GM12801 (cell line): ENCODE measurements around the gene NOA1.

ENCODE experiments used
- TF ChIP-seq, protein P1 (sequence below): IDR thresholded peaks from one replicate; pipeline ENCODE4 v1.5.1; 2011; ENCODE audit warnings: control low read depth; ENCODE audit not compliant: insufficient read length; ENCODE audit errors: extremely low read depth

The NOA1 gene

DNA sequence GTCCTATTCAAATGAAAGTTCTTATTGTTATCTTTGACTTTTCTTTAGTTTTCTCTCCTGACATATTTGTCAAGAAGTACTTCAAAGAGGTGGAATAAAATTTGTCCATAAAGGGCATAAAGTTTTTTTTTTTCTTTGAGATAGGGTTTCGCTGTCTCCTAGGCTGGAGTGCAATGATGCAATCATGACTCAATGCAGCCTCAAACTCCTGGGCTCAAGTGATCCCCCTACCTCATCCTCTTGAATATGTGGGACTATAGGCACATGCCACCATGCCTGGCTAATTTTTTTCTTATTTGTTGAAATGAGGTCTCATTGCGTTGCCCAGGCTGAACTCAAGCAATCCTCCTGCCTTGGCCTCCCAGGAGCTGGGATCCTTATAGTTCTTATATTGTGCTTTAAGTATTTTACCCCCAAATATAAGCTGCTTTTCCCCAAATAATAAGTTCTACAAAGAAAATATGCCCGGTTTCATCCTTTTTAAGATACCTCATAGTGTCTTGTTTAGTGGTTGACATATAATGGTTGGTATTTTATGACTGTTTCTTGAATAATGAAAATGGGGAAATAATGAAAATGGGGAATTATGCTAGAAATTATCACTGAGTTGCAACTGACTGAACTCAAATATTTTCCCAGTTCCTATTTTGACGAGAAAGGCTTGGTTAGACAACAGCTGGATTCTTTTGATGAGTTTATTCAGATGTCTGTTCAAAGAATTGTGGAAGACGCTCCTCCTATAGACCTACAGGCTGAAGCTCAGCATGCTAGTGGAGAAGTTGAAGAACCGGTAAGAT is 12.9 kb upstream of the NOA1 start:
- TF ChIP-seq, protein P1, sequence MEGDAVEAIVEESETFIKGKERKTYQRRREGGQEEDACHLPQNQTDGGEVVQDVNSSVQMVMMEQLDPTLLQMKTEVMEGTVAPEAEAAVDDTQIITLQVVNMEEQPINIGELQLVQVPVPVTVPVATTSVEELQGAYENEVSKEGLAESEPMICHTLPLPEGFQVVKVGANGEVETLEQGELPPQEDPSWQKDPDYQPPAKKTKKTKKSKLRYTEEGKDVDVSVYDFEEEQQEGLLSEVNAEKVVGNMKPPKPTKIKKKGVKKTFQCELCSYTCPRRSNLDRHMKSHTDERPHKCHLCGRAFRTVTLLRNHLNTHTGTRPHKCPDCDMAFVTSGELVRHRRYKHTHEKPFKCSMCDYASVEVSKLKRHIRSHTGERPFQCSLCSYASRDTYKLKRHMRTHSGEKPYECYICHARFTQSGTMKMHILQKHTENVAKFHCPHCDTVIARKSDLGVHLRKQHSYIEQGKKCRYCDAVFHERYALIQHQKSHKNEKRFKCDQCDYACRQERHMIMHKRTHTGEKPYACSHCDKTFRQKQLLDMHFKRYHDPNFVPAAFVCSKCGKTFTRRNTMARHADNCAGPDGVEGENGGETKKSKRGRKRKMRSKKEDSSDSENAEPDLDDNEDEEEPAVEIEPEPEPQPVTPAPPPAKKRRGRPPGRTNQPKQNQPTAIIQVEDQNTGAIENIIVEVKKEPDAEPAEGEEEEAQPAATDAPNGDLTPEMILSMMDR, result no peak

DNA sequence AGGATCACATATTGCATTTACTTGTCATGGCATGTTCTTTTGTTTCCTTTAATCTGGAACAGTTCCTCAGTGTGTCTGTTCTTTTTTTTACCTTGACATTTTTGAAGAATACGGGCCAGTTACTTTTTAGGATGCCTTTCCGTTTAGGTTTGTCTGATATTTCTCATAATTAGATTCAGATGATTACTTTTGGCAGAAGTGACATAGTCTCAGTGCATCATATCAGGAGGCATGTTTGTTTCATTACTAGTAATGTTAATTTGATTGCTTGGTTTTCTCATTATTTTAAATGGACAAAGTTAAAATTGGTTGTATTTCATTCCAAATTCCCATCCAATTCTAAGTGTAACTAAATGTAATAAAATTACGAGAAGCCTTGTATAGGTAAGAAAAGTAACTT is 9.5 kb upstream of the NOA1 start:
- TF ChIP-seq, protein P1, result no peak

DNA sequence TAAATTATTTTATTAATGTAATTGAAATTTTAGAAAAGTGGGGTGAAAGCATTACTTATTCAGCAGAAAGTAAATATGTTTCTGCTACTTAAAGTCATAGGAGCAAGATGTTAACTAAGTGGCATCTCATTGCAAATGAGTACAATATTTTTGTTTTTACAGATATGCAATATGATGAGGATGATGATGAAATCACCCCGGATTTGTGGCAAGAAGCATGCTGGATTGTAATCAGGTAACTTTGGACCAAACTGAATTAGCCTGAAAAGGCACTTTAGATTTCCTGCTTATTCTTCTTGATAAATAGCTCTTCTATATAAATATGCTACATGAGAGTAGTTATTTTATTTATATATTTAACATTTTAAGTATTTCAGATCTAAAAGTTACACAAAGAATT is 8.8 kb upstream of the NOA1 start:
- TF ChIP-seq, protein P1, result no peak

DNA sequence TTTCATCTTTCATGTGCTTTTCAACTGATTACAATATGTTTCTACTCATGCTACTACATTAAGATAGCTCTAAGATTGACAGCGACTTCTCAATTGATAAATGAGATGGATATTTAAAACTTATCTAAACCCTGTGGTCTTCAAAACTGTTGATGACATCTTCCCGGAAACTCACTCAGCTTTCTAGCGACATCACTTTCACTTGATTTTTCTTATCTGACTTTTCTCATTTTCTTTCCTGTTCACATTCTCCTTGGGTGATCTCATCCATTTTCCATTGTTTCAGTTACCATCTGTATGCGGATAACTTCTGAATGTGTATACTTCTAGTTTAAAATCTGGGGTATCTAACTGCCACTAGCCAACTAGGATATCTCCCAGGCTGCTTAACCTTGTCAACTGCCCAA is 4.4 kb upstream of the NOA1 start:
- TF ChIP-seq, protein P1, result no peak

DNA sequence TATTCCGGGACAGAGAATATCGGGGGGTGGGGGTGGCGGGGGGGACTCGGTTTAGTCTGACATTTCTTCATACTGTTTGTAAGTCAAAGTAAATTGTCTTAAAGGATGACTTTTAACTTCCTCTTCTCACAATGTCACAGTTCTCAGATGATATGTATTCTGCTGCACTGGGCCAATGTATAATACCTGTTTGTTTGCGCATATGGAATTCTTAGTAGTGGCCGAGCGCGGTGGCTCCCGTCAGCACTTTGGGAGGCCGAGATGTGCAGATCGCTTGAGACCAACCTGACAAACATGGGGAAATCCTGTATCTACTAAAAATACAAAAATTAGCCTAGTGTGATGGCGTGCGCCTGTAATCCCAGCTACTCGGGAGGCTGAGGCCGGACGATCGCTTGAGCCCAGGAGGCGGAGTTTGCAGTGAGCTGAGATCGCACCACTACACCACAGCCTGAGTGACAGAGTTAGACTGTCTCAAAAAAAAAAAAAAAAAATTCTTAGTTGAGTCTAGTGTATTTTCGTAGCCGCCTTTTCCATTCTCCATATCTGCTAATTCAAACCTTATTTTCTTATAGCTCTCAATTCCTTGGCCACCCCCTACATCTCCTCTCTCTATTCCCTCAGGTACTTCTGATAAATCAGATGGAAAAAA is 2.1 kb upstream of the NOA1 start:
- TF ChIP-seq, protein P1, result no peak

DNA sequence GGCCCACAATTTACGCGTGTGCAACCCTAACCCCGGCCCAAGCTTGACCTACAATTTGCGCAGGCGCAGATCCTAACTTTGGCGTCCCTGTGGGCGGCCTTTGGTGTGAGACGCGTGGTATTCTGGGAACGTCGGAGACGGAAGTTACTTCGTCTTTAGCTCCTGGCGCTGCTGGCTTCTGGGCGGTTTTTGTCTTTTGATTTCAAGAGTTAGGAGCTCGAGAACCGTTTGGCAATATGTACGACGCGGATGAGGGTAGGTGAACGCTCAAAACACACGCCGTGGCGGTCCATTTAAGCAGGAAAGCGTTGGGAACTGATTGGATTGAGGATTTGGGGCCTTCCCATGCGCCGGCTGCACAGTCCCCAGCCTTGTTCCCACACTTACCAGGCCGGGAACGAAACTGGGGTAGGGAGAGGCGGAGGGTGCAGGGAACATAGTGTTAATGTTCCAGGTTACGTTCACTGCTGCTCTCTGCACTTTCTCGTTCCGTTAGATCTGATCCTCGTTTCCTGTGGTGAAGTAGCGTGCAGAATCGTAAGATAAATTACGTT is 1.4 kb upstream of the NOA1 start, which contains the start of gene POLR2B:
Gene POLR2B, plus strand, starts transcription at position 147 of the 554 bp plus-strand sequence. Its CDS starts 90 bp downstream, at position 237.
- TF ChIP-seq, protein P1, result no peak

DNA sequence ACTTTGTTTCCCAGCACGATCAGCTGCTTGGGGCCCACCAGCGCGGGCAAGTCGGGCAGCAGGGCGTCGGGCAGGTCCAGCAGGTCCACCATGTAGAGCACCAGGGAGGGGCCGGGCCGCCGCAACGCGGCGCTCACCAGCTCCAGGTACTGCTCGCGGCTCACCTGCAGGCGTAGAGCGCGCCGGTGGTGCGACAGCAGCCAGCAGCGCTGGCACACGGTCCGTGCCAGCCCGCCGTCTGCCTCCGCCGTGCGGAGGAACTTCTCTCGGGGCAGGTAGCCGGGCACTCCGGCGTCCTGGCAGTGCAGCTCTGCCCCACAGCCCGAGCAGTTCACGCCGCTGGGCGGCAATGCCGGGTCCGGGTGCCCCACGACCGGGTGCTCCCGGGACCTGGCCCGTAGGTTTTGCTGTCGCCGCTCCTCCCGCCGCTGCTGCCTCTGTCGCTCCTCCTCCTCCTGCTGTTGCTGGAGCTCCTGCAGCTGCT is 527 bp downstream of the NOA1 start:
- TF ChIP-seq, protein P1, result no peak
